Spleen (tissue), 7 donors: ENCODE data around the gene ARHGAP6.

ENCODE experiments used
- POLR2A ChIP-seq, 3 donors: fragments of 450-650 bp; IDR thresholded peaks; one replicate each; pipeline ENCODE4 v1.5.1; 2017; ENCODE audit warnings: antibody characterized with exemption in 3 of 3, mild to moderate bottlenecking in 1 of 3
- POLR2AphosphoS5 ChIP-seq, 3 donors: sonication (generic); formaldehyde crosslinking; IDR thresholded peaks; one replicate each; pipeline ENCODE4 v1.5.1; 2017; ENCODE audit warnings: antibody characterized with exemption in 3 of 3
- TF ChIP-seq, protein P1 (sequence below), 11 experiments: fragments of 200-600 bp in 7 of 11; fragments of 450-650 bp in 4 of 11; sonication (generic) in 4 of 11; IDR thresholded peaks in 8 of 11; conservative IDR thresholded peaks in 3 of 11; 1 replicate in 7 of 11; 2 replicates in 4 of 11; pipeline versions ENCODE4 v1.4.0 to v1.8.0; 2016 to 2021; ENCODE audit warnings: antibody characterized with exemption in 11 of 11, inconsistent platforms in 4 of 11, mild to moderate bottlenecking in 1 of 11
- donor health status: DM: no; HTN: no; CAD: no; lungs with moderate emphysema.
- donor health status: DM: no; HTN: no; CAD: no.
- donor health status: DM: no; HTN: no; CAD: no.

DNA sequence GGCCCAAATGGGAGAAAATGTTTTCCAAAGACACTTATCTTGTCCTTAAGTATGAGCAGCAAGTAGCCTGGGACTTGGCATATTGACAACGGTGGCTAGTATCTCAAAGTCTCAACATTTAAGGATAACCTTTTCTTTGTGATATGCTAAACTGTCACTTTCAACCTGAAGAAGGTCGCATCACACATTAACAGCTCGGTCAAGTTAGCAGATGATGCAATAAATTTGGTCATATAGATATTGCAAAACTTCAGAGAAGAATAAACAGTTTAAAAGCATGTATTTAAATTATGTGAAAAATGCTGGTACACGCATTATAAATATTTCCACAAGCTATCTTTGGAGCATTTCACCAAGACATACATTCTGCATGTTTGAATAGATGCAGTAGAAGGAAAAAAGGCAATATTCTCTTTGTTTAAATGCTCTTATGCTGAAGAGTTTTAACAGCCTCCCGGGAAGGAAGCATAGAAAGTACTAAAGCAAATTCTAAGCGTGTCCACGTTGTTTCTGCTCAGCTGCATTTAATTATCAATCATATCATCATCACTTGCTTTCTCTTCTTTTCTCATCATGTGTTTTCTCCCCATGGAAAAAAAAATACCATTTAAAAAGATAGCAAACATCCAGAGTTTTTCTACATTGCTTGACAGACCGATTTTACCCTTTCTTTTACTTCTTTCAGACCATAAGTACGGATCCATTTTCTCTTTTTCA, 24.2 kb downstream of the ARHGAP6 start:
- TF ChIP-seq POLR2A (IDR thresholded peaks at IDR 0.05) (no peak), POLR2AphosphoS5 (IDR thresholded peaks at IDR 0.05) (no peak)
- TF ChIP-seq, protein P1, sequence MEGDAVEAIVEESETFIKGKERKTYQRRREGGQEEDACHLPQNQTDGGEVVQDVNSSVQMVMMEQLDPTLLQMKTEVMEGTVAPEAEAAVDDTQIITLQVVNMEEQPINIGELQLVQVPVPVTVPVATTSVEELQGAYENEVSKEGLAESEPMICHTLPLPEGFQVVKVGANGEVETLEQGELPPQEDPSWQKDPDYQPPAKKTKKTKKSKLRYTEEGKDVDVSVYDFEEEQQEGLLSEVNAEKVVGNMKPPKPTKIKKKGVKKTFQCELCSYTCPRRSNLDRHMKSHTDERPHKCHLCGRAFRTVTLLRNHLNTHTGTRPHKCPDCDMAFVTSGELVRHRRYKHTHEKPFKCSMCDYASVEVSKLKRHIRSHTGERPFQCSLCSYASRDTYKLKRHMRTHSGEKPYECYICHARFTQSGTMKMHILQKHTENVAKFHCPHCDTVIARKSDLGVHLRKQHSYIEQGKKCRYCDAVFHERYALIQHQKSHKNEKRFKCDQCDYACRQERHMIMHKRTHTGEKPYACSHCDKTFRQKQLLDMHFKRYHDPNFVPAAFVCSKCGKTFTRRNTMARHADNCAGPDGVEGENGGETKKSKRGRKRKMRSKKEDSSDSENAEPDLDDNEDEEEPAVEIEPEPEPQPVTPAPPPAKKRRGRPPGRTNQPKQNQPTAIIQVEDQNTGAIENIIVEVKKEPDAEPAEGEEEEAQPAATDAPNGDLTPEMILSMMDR (IDR thresholded peaks at IDR 0.05 in 8 of 11, conservative IDR thresholded peaks at IDR 0.05 in 3 of 11): no peak
